K562 (cell line): ENCODE data around the gene CYCS. TPM values are rescaled to one million over a fixed set of nuclear protein-coding genes. Genes with fewer than 3 reads are reported as not detected.

Experiments
- ATF6 ChIP-seq: sonication (generic); formaldehyde crosslinking; IDR thresholded peaks from 2 replicates; pipeline ENCODE4 v1.4.0; 2020; ENCODE audit warnings: mild to moderate bottlenecking, missing genetic modification reagents
- CGGBP1 ChIP-seq: fragments of 250-450 bp; sonication (Bioruptor Pico); IDR thresholded peaks from 2 replicates; pipeline ENCODE4 v1.9.0; 2021; ENCODE audit warnings: mild to moderate bottlenecking
- CREB1 ChIP-seq, 2 experiments: sonication (generic) in 1 of 2; formaldehyde crosslinking in 1 of 2; IDR thresholded peaks; 2 replicates each; pipeline versions ENCODE4 v1.6.1 to v1.8.0; 2012 to 2022; ENCODE audit warnings: inconsistent platforms in 1 of 2, mild to moderate bottlenecking in 1 of 2, missing genetic modification reagents in 1 of 2, moderate library complexity in 1 of 2
- CXXC5 ChIP-seq: fragments of 250-450 bp; sonication (Bioruptor Pico); IDR thresholded peaks from 2 replicates; pipeline ENCODE4 v1.8.0; 2022; ENCODE audit warnings: inconsistent platforms, mild to moderate bottlenecking, moderate library complexity
- GABPB2 ChIP-seq: fragments of 250-450 bp; sonication (Bioruptor Pico); conservative IDR thresholded peaks from 2 replicates; pipeline ENCODE4 v1.5.1; 2021; ENCODE audit warnings: mild to moderate bottlenecking
- JUN ChIP-seq, 2 experiments: sonication (generic) in 1 of 2; formaldehyde crosslinking in 1 of 2; IDR thresholded peaks; 2 replicates each; pipeline versions ENCODE4 v1.6.1 to v1.8.0; 2012 to 2022; ENCODE audit warnings: borderline replicate concordance in 2 of 2, mild to moderate bottlenecking in 2 of 2, improper control_type of control experiment in 1 of 2, low read depth in 1 of 2, low read length in 1 of 2, missing genetic modification reagents in 1 of 2
- KLF13 ChIP-seq: fragments of 450-650 bp; IDR thresholded peaks from 2 replicates; pipeline ENCODE4 v1.6.1; 2016; ENCODE audit warnings: missing genetic modification characterization, low read depth, mild to moderate bottlenecking, missing compliant biosample characterization, moderate library complexity, borderline replicate concordance
- MTA1 ChIP-seq: fragments of 450-650 bp; IDR thresholded peaks from 2 replicates; pipeline ENCODE4 v1.6.1; 2017; ENCODE audit warnings: borderline replicate concordance
- NR2C2 ChIP-seq, 2 experiments: fragments of 200-800 bp in 1 of 2; sonication (Bioruptor generic) in 1 of 2; sonication (generic) in 1 of 2; formaldehyde crosslinking in 1 of 2; IDR thresholded peaks; 2 replicates each; pipeline versions ENCODE4 v1.6.1 to v1.8.0; 2016 to 2022; ENCODE audit warnings: mild to moderate bottlenecking in 1 of 2, missing compliant biosample characterization in 1 of 2, missing genetic modification characterization in 1 of 2, missing genetic modification reagents in 1 of 2
- NRF1 ChIP-seq, 2 experiments: fragments of 450-650 bp; IDR thresholded peaks in 1 of 2; conservative IDR thresholded peaks in 1 of 2; 2 replicates each; pipeline ENCODE4 v1.6.1; 2014; ENCODE audit warnings: mild to moderate bottlenecking in 2 of 2
- PHF21A ChIP-seq: fragments of 450-650 bp; IDR thresholded peaks from 2 replicates; pipeline ENCODE4 v1.6.1; 2017; ENCODE audit warnings: low read depth, borderline replicate concordance
- POLR3A ChIP-seq: IDR thresholded peaks from 2 replicates; pipeline ENCODE4 v1.6.1; 2011; ENCODE audit warnings: borderline replicate concordance, mild to moderate bottlenecking, moderate library complexity; ENCODE audit not compliant: insufficient read length, insufficient read depth; ENCODE audit errors: extremely low read depth
- PRPF4 ChIP-seq: fragments of 200-400 bp; formaldehyde crosslinking; IDR thresholded peaks from one replicate; pipeline ENCODE4 v1.6.1; 2017; ENCODE audit warnings: low read length, low read depth, mild to moderate bottlenecking; ENCODE audit not compliant: insufficient read depth, poor library complexity, severe bottlenecking
- RFX5 ChIP-seq: IDR thresholded peaks from 2 replicates; pipeline ENCODE4 v1.6.1; 2011; ENCODE audit warnings: low read depth, mild to moderate bottlenecking, improper control_type of control experiment, low read length
- SIN3B ChIP-seq: fragments of 450-650 bp; IDR thresholded peaks from 2 replicates; pipeline ENCODE4 v1.6.1; 2017; ENCODE audit warnings: low read depth, mild to moderate bottlenecking, moderate library complexity
- SMARCE1 ChIP-seq: fragments of 450-650 bp; IDR thresholded peaks from 2 replicates; pipeline ENCODE4 v1.7.1; 2016; ENCODE audit warnings: mild to moderate bottlenecking
- SPI1 ChIP-seq: IDR thresholded peaks from 2 replicates; pipeline ENCODE4 v1.6.1; 2011; ENCODE audit warnings: low read depth, low read length, control low read depth, borderline replicate concordance
- TARDBP ChIP-seq: fragments of 450-650 bp; IDR thresholded peaks from 2 replicates; pipeline ENCODE4 v1.6.1; 2016
- TCF3 ChIP-seq: sonication (generic); formaldehyde crosslinking; IDR thresholded peaks from 2 replicates; pipeline ENCODE4 v1.4.0; 2020; ENCODE audit warnings: mild to moderate bottlenecking, missing genetic modification reagents
- U2AF1 ChIP-seq: fragments of 200-400 bp; formaldehyde crosslinking; optimal IDR thresholded peaks from 2 replicates; pipeline ENCODE3; 2017; ENCODE audit warnings: mild to moderate bottlenecking, low read depth, low read length, moderate library complexity
- ZBTB1 ChIP-seq: sonication (generic); formaldehyde crosslinking; IDR thresholded peaks from 2 replicates; pipeline ENCODE4 v1.8.1; 2023; ENCODE audit warnings: missing genetic modification reagents, low read depth, mild to moderate bottlenecking, borderline replicate concordance
- ZNF431 ChIP-seq: sonication (generic); formaldehyde crosslinking; IDR thresholded peaks from 2 replicates; pipeline ENCODE4 v1.8.0; 2022; ENCODE audit warnings: mild to moderate bottlenecking, missing genetic modification reagents
- ZNF449 ChIP-seq: fragments of 250-450 bp; sonication (Bioruptor Pico); IDR thresholded peaks from 2 replicates; pipeline ENCODE4 v1.8.0; 2022; ENCODE audit warnings: moderate library complexity, mild to moderate bottlenecking, inconsistent platforms
- polyA plus RNA-seq, 8 experiments: library from polyadenylated mRNA; depleted of rRNA in 4 of 8; stranded (reverse) in 5 of 8; unstranded in 3 of 8; fragments of >200 nt; fragmentation: Nextera tagmentation in 2 of 8; fragmentation: Illumina TruSeq in 1 of 8; extraction: Ambion mirVana in 2 of 8; extraction: Trizol in 1 of 8; gene quantifications; 2 replicates each; pipeline versions ENCODE4 v1.2.1 to v1.2.3, GENCODE V29; 2011 to 2014; ENCODE audit warnings: inconsistent platforms in 1 of 8, missing spikeins in 1 of 8
- total RNA-seq, 7 experiments: library from RNA; depleted of rRNA in 6 of 7; stranded (reverse); fragments of >200 nt in 6 of 7; fragmentation: Illumina TruSeq in 2 of 7; extraction: Trizol in 2 of 7; gene quantifications; 2 replicates each; pipeline versions ENCODE4 v1.2.1 to v1.2.3, GENCODE V29; 2011 to 2021; ENCODE audit warnings: low replicate concordance in 1 of 7

The CYCS gene
- total and polyA plus RNA-seq, 9 of the 15 experiments (the other 6 are each of a cell fraction or from before 2014, with no cell fraction given): 206 to 1,425 (median 438) TPM

- TF ChIP-seq ZNF449: no peak
- peak; percentile 59; the same call in 1 of the 2 replicates for TF ChIP-seq KLF13
- TF ChIP-seq SMARCE1: no peak
- peak; percentile 96; the same call in 1 of the 2 replicates for TF ChIP-seq ATF6 (CRISPR knock-in tag)
- peak; percentile 87 for TF ChIP-seq ZBTB1 (CRISPR knock-in tag)
- peak; percentile 66; the same call in 1 of the 2 replicates for TF ChIP-seq CGGBP1 (CRISPR knock-in tag)
- peak; percentile 100 for TF ChIP-seq NRF1 (conservative IDR thresholded peaks at IDR 0.05 in 1 of 2, IDR thresholded peaks at IDR 0.05 in 1 of 2)
- TF ChIP-seq TARDBP: 0 out of 2 replicates have a peak, but pooled peaks have one; percentile 72
- TF ChIP-seq ZNF431 (CRISPR knock-in tag): no peak
- TF ChIP-seq NR2C2 (CRISPR knock-in tag; IDR thresholded peaks at IDR 0.05): peak; percentile 42; the same call in 1 of the 2 replicates
- TF ChIP-seq NR2C2 (tag; IDR thresholded peaks at IDR 0.05): peak; percentile 89
- peak; percentile 97 for TF ChIP-seq JUN (IDR thresholded peaks at IDR 0.05; ENCODE audit: borderline replicate concordance, low read depth, low read length)
- TF ChIP-seq JUN (CRISPR knock-in tag; IDR thresholded peaks at IDR 0.05; ENCODE audit: borderline replicate concordance): peak; percentile 90; the same call in 1 of the 2 replicates
- TF ChIP-seq U2AF1: no peak
- peak; percentile 99 for TF ChIP-seq CREB1 (IDR thresholded peaks at IDR 0.05)
- TF ChIP-seq CREB1 (CRISPR knock-in tag; IDR thresholded peaks at IDR 0.05): peak; percentile 97
- TF ChIP-seq MTA1: peak; percentile 95
- peak; percentile 93 for TF ChIP-seq PRPF4
- TF ChIP-seq TCF3: peak; percentile 37; the same call in 1 of the 2 replicates
- TF ChIP-seq PHF21A: no peak
- TF ChIP-seq SIN3B: peak; percentile 74
- TF ChIP-seq CXXC5 (CRISPR knock-in tag): peak; percentile 100
- no peak for TF ChIP-seq POLR3A
- peak; percentile 64; the same call in 1 of the 2 replicates for TF ChIP-seq RFX5
- 0 out of 2 replicates have a peak, but pooled peaks have one; percentile 63 for TF ChIP-seq GABPB2 (CRISPR knock-in tag)
- TF ChIP-seq SPI1: no peak
Observed at GRCh38 chr7:25125137-25125946, at the start of gene CYCS (continued).
